ENCODE data around the gene PLCB3.

Gene PLCB3

DNA sequence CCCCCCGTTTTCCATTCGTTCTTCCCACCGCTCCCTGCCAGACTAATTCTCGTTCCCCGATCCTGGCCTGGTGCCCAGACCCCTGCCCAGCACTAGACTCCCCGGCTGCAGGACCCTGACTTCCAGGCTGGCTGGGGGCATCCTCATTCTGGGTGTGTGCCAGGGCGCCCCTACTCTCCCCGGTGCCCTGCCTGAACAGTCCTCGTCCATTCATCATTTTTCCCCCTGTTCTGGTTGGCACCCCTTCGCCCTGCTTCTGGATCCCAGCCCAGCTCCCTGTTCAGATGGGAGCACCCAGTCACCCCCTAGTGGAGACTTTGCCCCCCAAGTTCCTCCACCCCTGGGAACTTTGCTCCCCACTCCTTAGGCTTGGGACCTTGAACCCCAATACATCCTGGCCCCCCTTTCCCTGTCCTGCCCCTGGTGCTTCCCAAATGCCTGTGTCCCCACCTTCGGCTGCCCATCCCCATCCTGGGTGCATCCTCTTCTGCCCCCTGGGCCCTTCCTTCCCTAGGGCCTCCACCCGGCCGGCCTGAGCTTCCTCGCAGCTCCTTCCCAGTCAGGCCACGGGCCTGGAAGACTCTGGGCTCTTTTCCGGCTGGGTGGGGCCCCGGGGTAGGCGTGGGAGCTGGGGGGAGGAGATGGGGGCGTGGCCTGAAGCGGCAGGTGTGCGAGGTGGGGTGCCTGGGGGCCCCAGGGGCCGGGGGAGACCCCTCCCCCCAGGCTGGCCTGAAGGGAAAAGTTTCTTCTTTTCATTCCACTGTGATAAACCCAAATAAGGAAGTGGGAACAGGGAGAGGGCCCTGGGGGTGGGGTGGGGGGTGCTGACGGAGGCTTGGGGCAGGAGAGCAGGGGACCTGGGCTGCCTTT, 908 bp downstream of the PLCB3 start:
- no peak for FAIRE-seq

DNA sequence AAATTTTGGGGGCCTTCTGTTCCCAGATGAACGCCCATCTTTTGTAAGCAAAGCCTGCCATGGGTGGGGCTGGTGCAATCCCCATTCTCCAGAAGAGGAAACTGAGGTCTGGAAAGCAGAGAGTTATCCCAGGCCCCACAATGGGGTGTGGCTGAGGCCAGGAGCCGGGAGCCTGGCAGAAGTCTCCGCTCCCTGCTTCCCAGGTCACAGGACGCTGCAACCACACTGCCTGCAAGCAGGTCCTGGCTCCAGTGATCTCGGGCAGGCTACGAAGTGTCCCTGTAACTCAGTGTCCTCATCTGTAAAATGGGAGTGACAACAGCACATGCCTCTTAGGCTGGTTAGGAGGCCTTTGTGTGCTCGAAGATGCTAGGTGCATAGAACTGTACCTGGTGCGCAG, 1.7 kb downstream of the PLCB3 start:
- no peak for FAIRE-seq

GRCh38 chr11:64253481-64253880, 2.2 kb downstream of the PLCB3 start:
- FAIRE-seq = no peak

DNA sequence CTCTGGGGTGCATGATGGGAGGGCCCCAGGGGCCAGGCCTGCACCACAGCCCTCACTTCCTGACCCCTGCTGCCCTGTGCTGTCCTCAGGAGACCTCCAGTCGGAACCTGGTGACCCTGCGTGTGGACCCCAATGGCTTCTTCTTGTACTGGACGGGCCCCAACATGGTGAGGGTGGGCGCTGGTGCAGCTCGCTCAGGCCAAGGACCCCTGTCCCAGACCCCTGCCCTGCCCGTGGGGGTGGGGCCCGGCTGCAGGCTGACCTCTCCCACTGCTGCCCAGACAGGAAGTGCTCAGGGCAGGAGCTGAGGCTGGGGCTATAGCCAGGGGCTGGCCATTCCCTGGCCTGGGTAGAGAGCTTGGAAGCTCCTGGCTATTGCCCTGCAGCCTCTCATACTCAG, 3.0 kb downstream of the PLCB3 start:
- FAIRE-seq = no peak

GRCh38 chr11:64255135-64256128, 4.1 kb downstream of the PLCB3 start:
- no peak for FAIRE-seq

DNA sequence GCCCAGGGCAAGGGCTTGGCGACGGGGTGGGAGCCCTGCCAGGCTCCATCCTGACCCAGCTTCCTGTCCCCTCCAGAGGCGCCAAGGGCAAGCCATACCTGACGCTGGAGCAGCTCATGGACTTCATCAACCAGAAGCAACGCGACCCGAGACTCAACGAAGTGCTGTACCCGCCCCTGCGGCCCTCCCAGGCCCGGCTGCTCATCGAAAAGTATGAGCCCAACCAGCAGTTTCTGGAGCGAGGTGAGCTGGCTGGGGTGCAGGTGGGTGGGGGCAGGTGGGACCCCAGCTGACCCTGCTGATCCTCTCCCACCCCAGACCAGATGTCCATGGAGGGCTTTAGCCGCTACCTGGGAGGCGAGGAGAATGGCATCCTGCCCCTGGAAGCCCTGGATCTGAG, 5.0 kb downstream of the PLCB3 start:
- no peak for FAIRE-seq

- FAIRE-seq = no peak
Measured at GRCh38 chr11:64258356-64258755, 7.0 kb downstream of the PLCB3 start.

DNA sequence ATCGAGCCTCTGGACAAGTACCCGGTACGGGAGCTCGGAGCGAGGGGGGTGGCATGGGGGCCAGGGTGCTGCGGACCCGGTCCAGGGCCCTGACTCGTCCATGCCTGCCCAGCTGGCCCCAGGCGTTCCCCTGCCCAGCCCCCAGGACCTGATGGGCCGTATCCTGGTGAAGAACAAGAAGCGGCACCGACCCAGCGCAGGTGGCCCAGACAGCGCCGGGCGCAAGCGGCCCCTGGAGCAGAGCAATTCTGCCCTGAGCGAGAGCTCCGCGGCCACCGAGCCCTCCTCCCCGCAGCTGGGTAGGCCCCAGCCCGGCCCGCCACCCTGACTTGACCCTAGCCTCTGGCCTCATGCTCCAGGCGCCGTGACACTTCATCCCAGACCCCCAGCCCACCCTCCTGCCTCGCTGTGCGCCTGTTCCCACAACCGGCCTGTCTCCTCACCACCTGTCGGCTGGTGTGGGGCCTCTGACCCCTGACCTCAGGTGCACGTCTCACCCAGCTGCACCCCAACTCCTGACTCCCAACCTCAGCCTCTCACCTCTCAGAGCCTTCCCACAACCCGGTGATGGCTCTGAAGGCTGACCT, 7.7 kb downstream of the PLCB3 start:
- FAIRE-seq = no peak

DNA sequence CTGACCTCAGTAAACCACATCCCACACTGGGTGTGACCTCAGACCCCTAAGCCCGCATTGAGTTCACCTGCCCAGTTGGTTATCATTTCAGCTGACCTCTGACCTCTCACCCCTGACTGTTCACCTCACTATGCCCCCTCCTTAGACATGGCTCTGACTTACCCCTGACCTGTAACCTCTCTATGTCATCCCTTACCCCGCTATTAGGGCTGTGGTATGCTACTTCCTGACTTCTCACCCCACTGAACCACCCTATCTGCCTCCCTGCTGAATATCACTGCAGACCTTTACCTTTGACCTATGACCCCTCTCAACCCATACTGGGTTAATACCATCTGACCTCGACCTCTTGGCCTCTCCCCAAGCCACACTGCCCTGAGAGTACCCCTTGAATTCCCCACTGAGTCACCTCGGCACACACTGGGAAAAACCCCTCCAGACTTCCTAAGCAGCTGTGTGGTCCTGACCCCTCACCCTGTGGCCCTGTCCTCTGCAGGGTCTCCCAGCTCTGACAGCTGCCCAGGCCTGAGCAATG, 8.3 kb downstream of the PLCB3 start:
- no peak for FAIRE-seq

GRCh38 chr11:64260147-64260708, 8.9 kb downstream of the PLCB3 start:
- FAIRE-seq = no peak

DNA sequence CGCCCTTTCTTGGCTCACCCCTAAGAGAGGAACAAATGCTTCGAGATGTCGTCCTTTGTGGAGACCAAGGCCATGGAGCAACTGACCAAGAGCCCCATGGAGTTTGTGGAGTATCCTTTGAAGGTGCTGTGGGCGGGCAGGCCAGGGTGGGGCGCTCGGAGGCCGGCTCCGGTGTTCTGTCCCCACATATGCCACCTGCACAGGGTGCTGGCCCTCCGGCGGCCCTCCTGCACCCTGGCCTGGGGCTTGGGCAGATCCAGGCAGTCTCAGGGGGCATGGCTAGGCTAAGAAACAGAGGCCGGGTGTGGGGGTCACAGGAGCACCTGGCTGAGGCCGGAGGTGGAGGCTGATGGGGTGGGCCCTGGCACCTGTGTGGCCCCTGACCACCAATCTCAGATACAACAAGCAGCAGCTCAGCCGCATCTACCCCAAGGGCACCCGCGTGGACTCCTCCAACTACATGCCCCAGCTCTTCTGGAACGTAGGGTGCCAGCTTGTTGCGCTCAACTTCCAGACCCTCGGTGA, 10.3 kb downstream of the PLCB3 start:
- FAIRE-seq = no peak

DNA sequence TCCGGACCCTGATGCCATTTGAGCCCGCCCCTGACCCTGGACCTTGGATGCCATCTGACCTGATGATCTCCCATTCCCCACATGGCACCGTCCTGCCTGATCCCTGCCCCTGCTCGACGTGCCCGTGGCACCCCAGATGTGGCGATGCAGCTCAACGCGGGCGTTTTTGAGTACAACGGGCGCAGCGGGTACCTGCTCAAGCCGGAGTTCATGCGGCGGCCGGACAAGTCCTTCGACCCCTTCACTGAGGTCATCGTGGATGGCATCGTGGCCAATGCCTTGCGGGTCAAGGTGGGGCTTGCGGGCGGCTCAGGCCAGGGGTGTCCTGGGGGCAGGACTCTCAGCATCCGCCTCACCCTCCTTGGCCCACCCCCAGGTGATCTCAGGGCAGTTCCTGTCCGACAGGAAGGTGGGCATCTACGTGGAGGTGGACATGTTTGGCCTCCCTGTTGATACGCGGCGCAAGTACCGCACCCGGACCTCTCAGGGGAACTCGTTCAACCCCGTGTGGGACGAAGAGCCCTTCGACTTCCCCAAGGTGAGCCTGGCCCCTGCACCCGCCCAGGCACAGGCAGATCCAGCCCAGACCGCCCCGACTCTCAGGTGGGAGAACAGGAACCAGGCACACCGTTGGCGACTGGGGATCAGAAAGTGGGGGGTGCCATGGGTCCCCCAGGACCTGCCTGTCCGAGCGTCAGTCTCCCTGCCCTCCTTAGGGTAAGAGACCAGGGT, 11.1 kb downstream of the PLCB3 start:
- FAIRE-seq = no peak

DNA sequence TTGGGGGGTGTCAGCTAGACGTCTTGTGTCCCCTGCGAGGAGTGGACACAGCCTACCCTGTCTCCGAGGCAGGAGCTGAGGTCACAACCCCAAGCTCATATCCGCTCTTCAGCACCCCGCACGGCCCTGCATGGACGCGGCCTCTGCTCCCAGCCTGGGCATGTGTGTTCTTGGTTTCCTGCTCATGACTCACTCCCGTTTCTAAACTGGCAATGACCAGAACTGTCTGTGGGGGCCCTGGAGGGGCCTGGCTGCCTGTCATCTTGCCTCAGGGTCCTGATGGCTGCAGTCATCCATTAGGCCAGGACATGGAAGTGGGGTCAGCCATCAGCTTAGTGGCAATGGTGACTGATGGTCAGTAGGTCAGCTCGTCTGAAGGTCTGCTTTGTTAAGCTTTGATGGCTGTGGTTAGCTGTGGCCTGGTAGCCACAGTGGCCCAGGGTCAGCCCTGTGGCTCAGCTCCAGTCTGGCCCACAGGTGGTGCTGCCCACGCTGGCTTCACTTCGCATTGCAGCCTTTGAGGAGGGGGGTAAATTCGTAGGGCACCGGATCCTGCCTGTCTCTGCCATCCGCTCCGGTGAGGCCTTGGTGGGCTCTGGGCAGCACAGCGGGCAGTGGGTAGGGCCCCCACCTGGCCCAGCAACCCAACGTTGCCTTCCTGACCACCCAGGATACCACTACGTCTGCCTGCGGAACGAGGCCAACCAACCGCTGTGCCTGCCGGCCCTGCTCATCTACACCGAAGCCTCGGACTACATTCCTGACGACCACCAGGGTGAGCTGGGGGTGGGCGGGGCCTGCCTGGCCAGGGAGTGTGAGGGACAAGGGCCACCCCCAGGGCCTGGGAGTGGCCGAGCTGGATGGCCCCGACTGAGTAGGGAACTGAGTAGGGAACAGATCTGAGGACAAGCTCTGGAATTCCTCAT, 12.0 kb downstream of the PLCB3 start:
- FAIRE-seq = no peak

GRCh38 chr11:64263947-64264317, 12.6 kb downstream of the PLCB3 start:
- no peak for FAIRE-seq

- no peak for FAIRE-seq
Measured at GRCh38 chr11:64264371-64264852, 13.1 kb downstream of the PLCB3 start.

- FAIRE-seq = no peak
Measured at GRCh38 chr11:64265176-64266160, 14.1 kb downstream of the PLCB3 start.

DNA sequence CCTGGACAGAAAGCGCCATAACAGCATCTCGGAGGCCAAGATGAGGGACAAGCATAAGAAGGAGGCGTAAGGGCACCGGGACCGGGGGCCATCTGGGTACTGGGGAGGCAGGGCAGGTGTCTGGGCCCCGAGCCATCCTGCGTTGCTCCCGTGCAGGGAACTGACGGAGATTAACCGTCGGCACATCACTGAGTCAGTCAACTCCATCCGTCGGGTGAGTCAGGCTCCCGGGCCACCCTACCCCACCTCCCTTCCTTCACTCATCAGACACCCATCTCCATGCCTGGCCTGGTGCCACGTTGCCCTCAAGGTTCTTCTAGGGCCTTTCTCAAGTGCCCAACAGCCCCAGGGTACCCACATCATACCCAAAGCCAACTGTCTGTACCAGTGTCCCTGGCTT, 15.0 kb downstream of the PLCB3 start:
- FAIRE-seq = no peak

DNA sequence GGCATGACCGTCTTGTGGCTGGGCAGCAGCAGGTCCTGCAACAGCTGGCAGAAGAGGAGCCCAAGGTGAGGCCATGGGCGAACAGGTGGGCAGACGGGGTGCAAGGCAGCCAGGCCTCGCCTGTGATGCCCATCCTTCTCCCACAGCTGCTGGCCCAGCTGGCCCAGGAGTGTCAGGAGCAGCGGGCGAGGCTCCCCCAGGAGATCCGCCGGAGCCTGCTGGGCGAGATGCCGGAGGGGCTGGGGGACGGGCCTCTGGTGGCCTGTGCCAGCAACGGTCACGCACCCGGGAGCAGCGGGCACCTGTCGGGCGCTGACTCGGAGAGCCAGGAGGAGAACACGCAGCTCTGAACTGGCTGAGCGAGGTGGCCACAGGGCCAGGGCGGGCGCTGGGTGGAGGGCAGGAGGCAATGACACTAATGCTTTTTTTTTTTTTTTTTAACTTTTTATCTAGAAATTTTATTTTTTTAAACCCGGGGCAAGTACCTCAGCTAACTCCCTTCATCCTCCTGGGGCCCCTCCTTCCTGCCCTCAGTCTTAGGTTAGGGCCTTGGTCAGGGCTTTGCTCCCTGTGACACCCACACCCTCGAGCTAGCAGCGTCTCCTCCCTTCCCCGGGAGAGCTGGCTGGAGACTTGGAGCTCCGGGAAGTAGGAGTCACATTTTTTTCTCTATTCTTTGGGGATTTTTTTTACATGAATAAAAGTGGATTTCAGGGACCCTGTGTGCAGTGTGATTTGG, 16.0 kb downstream of the PLCB3 start:
- no peak for FAIRE-seq

Data from islet of Langerhans (tissue), 1 donor.